ENCODE data around the gene LRP10.
A peak's percentile ranks its signal among the peaks of the same experiment; 100 is the strongest.

DNA sequence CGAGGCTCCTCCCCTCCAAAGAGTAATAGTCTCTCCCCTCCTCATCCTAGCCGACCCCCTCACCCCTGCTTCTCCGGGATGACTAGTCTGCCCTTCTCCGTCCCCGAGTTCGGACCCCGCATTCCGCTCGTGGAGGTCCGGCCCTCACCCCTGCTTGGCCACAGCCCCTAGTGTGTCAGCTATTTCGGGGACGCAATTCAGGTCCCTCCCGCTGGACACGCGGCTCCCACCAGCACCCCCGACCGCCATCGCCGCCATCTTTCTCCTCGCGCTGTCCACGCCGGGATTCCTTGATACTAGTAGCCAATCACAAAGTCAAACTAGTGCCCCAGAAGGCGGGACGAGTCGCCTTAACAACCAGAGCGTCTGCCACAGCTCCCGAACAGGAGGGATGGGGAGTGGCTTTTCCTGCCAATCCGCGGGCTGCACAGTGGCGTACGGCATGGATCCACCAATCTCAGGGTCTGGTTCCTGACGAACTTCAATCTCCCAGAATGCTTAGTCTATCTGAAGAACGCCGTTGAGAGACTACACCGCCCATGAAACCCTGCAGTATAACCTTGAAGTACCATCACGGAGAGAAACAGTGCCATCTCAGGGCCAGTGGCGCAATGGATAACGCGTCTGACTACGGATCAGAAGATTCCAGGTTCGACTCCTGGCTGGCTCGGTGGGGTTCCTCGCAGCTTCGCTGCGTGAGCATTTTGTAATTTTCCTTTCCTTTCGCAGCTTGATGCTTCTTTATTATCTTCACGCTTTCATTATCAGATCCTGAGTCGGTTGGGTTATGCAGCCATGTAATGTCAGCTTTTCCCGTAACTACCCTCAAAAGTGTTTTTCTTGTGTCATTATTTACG is 57.8 kb downstream of the LRP10 start, which contains the start of gene PRMT5:
- TF ChIP-seq, protein P1, sequence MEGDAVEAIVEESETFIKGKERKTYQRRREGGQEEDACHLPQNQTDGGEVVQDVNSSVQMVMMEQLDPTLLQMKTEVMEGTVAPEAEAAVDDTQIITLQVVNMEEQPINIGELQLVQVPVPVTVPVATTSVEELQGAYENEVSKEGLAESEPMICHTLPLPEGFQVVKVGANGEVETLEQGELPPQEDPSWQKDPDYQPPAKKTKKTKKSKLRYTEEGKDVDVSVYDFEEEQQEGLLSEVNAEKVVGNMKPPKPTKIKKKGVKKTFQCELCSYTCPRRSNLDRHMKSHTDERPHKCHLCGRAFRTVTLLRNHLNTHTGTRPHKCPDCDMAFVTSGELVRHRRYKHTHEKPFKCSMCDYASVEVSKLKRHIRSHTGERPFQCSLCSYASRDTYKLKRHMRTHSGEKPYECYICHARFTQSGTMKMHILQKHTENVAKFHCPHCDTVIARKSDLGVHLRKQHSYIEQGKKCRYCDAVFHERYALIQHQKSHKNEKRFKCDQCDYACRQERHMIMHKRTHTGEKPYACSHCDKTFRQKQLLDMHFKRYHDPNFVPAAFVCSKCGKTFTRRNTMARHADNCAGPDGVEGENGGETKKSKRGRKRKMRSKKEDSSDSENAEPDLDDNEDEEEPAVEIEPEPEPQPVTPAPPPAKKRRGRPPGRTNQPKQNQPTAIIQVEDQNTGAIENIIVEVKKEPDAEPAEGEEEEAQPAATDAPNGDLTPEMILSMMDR (IDR thresholded peaks at IDR 0.05; ENCODE audit: poor library complexity, severe bottlenecking), result peak; percentile 45
- TF ChIP-seq POLR2AphosphoS5 (IDR thresholded peaks at IDR 0.05) (peak; percentile 88), MXI1 (conservative IDR thresholded peaks at IDR 0.05; ENCODE audit: poor library complexity, severe bottlenecking) (peak; percentile 98)
- TF ChIP-seq, protein P2, sequence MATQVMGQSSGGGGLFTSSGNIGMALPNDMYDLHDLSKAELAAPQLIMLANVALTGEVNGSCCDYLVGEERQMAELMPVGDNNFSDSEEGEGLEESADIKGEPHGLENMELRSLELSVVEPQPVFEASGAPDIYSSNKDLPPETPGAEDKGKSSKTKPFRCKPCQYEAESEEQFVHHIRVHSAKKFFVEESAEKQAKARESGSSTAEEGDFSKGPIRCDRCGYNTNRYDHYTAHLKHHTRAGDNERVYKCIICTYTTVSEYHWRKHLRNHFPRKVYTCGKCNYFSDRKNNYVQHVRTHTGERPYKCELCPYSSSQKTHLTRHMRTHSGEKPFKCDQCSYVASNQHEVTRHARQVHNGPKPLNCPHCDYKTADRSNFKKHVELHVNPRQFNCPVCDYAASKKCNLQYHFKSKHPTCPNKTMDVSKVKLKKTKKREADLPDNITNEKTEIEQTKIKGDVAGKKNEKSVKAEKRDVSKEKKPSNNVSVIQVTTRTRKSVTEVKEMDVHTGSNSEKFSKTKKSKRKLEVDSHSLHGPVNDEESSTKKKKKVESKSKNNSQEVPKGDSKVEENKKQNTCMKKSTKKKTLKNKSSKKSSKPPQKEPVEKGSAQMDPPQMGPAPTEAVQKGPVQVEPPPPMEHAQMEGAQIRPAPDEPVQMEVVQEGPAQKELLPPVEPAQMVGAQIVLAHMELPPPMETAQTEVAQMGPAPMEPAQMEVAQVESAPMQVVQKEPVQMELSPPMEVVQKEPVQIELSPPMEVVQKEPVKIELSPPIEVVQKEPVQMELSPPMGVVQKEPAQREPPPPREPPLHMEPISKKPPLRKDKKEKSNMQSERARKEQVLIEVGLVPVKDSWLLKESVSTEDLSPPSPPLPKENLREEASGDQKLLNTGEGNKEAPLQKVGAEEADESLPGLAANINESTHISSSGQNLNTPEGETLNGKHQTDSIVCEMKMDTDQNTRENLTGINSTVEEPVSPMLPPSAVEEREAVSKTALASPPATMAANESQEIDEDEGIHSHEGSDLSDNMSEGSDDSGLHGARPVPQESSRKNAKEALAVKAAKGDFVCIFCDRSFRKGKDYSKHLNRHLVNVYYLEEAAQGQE (IDR thresholded peaks at IDR 0.05; ENCODE audit: borderline replicate concordance), result peak; percentile 65

All from neural cell (in vitro differentiated cells).